Measurements from ENCODE around the gene RPS4Y1. TPM values are rescaled to one million over a fixed set of nuclear protein-coding genes. Genes with fewer than 3 reads are reported as not detected.

Gene RPS4Y1
- total and polyA plus RNA-seq, 2 of the 8 experiments (the other 6 are each of a cell fraction or from before 2014, with no cell fraction given): 259 to 790 TPM

- TF ChIP-seq, protein P1, sequence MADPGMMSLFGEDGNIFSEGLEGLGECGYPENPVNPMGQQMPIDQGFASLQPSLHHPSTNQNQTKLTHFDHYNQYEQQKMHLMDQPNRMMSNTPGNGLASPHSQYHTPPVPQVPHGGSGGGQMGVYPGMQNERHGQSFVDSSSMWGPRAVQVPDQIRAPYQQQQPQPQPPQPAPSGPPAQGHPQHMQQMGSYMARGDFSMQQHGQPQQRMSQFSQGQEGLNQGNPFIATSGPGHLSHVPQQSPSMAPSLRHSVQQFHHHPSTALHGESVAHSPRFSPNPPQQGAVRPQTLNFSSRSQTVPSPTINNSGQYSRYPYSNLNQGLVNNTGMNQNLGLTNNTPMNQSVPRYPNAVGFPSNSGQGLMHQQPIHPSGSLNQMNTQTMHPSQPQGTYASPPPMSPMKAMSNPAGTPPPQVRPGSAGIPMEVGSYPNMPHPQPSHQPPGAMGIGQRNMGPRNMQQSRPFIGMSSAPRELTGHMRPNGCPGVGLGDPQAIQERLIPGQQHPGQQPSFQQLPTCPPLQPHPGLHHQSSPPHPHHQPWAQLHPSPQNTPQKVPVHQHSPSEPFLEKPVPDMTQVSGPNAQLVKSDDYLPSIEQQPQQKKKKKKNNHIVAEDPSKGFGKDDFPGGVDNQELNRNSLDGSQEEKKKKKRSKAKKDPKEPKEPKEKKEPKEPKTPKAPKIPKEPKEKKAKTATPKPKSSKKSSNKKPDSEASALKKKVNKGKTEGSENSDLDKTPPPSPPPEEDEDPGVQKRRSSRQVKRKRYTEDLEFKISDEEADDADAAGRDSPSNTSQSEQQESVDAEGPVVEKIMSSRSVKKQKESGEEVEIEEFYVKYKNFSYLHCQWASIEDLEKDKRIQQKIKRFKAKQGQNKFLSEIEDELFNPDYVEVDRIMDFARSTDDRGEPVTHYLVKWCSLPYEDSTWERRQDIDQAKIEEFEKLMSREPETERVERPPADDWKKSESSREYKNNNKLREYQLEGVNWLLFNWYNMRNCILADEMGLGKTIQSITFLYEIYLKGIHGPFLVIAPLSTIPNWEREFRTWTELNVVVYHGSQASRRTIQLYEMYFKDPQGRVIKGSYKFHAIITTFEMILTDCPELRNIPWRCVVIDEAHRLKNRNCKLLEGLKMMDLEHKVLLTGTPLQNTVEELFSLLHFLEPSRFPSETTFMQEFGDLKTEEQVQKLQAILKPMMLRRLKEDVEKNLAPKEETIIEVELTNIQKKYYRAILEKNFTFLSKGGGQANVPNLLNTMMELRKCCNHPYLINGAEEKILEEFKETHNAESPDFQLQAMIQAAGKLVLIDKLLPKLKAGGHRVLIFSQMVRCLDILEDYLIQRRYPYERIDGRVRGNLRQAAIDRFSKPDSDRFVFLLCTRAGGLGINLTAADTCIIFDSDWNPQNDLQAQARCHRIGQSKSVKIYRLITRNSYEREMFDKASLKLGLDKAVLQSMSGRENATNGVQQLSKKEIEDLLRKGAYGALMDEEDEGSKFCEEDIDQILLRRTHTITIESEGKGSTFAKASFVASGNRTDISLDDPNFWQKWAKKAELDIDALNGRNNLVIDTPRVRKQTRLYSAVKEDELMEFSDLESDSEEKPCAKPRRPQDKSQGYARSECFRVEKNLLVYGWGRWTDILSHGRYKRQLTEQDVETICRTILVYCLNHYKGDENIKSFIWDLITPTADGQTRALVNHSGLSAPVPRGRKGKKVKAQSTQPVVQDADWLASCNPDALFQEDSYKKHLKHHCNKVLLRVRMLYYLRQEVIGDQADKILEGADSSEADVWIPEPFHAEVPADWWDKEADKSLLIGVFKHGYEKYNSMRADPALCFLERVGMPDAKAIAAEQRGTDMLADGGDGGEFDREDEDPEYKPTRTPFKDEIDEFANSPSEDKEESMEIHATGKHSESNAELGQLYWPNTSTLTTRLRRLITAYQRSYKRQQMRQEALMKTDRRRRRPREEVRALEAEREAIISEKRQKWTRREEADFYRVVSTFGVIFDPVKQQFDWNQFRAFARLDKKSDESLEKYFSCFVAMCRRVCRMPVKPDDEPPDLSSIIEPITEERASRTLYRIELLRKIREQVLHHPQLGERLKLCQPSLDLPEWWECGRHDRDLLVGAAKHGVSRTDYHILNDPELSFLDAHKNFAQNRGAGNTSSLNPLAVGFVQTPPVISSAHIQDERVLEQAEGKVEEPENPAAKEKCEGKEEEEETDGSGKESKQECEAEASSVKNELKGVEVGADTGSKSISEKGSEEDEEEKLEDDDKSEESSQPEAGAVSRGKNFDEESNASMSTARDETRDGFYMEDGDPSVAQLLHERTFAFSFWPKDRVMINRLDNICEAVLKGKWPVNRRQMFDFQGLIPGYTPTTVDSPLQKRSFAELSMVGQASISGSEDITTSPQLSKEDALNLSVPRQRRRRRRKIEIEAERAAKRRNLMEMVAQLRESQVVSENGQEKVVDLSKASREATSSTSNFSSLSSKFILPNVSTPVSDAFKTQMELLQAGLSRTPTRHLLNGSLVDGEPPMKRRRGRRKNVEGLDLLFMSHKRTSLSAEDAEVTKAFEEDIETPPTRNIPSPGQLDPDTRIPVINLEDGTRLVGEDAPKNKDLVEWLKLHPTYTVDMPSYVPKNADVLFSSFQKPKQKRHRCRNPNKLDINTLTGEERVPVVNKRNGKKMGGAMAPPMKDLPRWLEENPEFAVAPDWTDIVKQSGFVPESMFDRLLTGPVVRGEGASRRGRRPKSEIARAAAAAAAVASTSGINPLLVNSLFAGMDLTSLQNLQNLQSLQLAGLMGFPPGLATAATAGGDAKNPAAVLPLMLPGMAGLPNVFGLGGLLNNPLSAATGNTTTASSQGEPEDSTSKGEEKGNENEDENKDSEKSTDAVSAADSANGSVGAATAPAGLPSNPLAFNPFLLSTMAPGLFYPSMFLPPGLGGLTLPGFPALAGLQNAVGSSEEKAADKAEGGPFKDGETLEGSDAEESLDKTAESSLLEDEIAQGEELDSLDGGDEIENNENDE (IDR thresholded peaks at IDR 0.05; ENCODE audit: insufficient replicate concordance, low read length): no peak
- peak in 2 of 3 experiments; percentile 28 to 31; a peak in 2 of 4 replicates for TF ChIP-seq CTCF (IDR thresholded peaks at IDR 0.05; ENCODE audit: control extremely low read depth in 1 of 3, insufficient read depth in 1 of 3, low read depth in 1 of 3, low read length in 3 of 3)
- TF ChIP-seq TCF12 (IDR thresholded peaks at IDR 0.05; ENCODE audit: low read depth, low read length): no peak
- no peak for TF ChIP-seq MAX (IDR thresholded peaks at IDR 0.05)
- TF ChIP-seq TAF7 (optimal IDR thresholded peaks at IDR 0.05; ENCODE audit: borderline replicate concordance, low read depth, low read length): no peak
- no peak for TF ChIP-seq YY1 (IDR thresholded peaks at IDR 0.05; ENCODE audit: low read depth, low read length)
- no peak for TF ChIP-seq CTBP2 (IDR thresholded peaks at IDR 0.05; ENCODE audit: borderline replicate concordance, insufficient read depth, insufficient read length, low read length)
These were observed 71.8 kb downstream of the RPS4Y1 start (continued) for GRCh38 chrY:2913066-2913815.

Measured in H1 (cell line).